Breast epithelium (tissue), 4 donors: Measurements from ENCODE around the gene TRIO. TPM values are rescaled to one million over a fixed set of nuclear protein-coding genes. Genes with fewer than 3 reads are reported as not detected.

Experiments
- DNase-seq, 2 donors: peaks; one replicate each; pipeline ENCODE4 v3.0.0-alpha.2; 2019; ENCODE audit warnings: low spot score in 2 of 2
- H3K27ac ChIP-seq, 2 donors: fragments of 200-600 bp; sonication (generic) in 1 of 2; one replicate each; pipeline ENCODE4 v1.5.1; 2016 to 2019; ENCODE audit warnings: mild to moderate bottlenecking in 1 of 2
- H3K27me3 ChIP-seq, 2 donors: fragments of 200-600 bp; sonication (generic) in 1 of 2; one replicate each; pipeline versions ENCODE4 v1.5.1 to v1.6.0; 2017 to 2019; ENCODE audit warnings: control low read depth in 1 of 2, mild to moderate bottlenecking in 1 of 2
- H3K36me3 ChIP-seq: fragments of 200-600 bp; one replicate; pipeline ENCODE4 v1.5.1; 2019
- H3K4me1 ChIP-seq, 2 donors: fragments of 200-600 bp; sonication (generic); one replicate each; pipeline ENCODE4 v1.5.1; 2016 to 2019; ENCODE audit warnings: control low read depth in 1 of 2
- H3K4me3 ChIP-seq, 3 donors: fragments of 200-600 bp; sonication (generic); 1 replicate in 2 of 3; 2 replicates in 1 of 3; pipeline ENCODE4 v1.5.1; 2016 to 2019; ENCODE audit warnings: mild to moderate bottlenecking in 3 of 3, moderate library complexity in 2 of 3
- H3K9me3 ChIP-seq, 2 donors: fragments of 200-600 bp; sonication (generic) in 1 of 2; one replicate each; pipeline ENCODE4 v1.5.1; 2016 to 2019; ENCODE audit warnings: control low read depth in 1 of 2
- POLR2A ChIP-seq: fragments of 450-650 bp; IDR thresholded peaks from one replicate; pipeline ENCODE4 v1.6.1; 2016; ENCODE audit warnings: antibody characterized with exemption, mild to moderate bottlenecking, moderate library complexity
- POLR2AphosphoS5 ChIP-seq, 3 donors: sonication (generic); formaldehyde crosslinking; IDR thresholded peaks; one replicate each; pipeline ENCODE4 v1.6.1; 2017; ENCODE audit warnings: antibody characterized with exemption in 3 of 3
- intact Hi-C: fragments of 100-400 bp; cut with DNase I; formaldehyde crosslinking; loops from one replicate; pipeline ENCODE4 v1.15.1; 2023; ENCODE audit warnings: low total_unique reads
- total RNA-seq, 3 donors: library from RNA; depleted of rRNA; stranded (reverse); fragments of >200 nt; gene quantifications; one replicate each; pipeline ENCODE4 v1.1.0, GENCODE V29; 2016
- TF ChIP-seq, protein P1 (sequence below), 3 donors: fragments of 450-650 bp; IDR thresholded peaks; one replicate each; pipeline ENCODE4 v1.5.1; 2016 to 2017; ENCODE audit warnings: antibody characterized with exemption in 3 of 3, mild to moderate bottlenecking in 3 of 3, moderate library complexity in 3 of 3

The TRIO gene
- total RNA-seq, 3 donors from 2014 or later, result 191 to 209 (median 193) TPM

DNA sequence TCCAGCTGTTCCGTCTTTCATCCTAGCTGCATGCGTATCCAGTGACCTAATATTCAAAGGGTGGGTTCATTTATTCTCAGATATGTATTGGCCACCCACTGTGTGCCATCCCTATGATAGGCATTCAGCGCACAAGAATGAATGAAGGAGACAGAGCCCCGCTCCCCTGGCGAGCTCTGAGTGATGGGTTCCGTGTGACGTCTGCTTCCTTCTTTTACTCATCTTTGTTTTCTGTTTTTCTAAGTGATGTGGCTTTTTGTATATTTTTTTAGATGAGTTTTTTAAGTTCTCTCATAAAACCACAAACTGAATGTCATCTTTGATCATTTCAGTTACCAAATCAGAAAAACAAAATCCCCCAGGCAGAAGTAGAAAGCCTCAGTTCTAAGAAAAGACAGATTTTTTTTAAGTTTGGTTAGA is 270.2 kb downstream of the TRIO start:
- TF ChIP-seq POLR2AphosphoS5 (IDR thresholded peaks at IDR 0.05), result no peak
- TF ChIP-seq, protein P1, sequence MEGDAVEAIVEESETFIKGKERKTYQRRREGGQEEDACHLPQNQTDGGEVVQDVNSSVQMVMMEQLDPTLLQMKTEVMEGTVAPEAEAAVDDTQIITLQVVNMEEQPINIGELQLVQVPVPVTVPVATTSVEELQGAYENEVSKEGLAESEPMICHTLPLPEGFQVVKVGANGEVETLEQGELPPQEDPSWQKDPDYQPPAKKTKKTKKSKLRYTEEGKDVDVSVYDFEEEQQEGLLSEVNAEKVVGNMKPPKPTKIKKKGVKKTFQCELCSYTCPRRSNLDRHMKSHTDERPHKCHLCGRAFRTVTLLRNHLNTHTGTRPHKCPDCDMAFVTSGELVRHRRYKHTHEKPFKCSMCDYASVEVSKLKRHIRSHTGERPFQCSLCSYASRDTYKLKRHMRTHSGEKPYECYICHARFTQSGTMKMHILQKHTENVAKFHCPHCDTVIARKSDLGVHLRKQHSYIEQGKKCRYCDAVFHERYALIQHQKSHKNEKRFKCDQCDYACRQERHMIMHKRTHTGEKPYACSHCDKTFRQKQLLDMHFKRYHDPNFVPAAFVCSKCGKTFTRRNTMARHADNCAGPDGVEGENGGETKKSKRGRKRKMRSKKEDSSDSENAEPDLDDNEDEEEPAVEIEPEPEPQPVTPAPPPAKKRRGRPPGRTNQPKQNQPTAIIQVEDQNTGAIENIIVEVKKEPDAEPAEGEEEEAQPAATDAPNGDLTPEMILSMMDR (IDR thresholded peaks at IDR 0.05), result no peak
- TF ChIP-seq POLR2A, result no peak
- no peaks in the 10 kb centered on the region for H3K4me1 ChIP-seq
- intact Hi-C loops, result no loop called here
- DNase-seq, result no peak
- no peak overlapping the region for H3K4me3 ChIP-seq
- peak overlapping the region in 1 of 2 donors; percentile 13 for H3K27ac ChIP-seq
- H3K27me3 ChIP-seq, result no peaks in the 10 kb centered on the region
- H3K36me3 ChIP-seq, result no peaks in the 10 kb centered on the region
- H3K9me3 ChIP-seq, result no peaks in the 10 kb centered on the region

DNA sequence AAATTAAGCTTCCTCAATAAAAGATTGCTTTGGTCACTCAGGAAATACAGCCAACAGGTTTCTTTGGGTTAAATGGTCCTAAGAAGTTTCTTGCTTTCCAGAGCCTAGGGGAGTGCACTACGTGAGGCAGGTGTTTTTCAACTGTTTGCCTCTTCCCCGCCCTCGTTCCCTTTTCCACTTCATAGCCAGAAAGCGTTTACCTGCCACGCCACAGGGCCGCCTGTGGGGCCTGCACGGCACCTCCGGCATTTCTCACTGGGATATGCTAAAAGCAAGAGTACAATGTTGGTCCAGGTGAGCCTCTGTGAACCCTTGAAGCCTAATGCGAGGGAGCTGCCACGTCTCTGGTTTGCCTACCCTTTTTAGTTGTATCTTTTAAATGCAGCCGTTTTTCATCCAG is 270.9 kb downstream of the TRIO start:
- H3K36me3 ChIP-seq, result no peaks in the 10 kb centered on the region

DNA sequence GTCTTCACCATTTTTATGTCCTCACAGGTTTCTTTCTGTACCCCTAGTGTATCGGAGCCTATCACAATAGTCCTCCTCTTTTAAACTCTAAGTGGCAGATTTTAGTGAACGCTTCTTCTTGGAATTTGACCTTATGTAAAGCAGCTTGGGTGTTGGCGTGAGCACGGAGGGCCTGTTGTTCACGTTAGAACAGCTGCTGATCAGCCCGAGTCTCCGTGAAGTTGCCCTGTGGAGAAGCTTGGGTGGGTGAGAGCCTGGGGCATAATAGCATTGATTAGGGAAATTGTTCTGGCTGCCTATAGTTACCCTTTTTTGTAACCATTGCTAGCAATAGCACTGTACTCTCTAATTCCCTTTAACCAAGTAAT is 271.5 kb downstream of the TRIO start:
- no peaks in the 10 kb centered on the region for H3K27me3 ChIP-seq
- no peak for DNase-seq
- H3K4me3 ChIP-seq, result no peak overlapping the region
- intact Hi-C loops, result no loop called here
- TF ChIP-seq, protein P1 (IDR thresholded peaks at IDR 0.05), result no peak
- TF ChIP-seq POLR2A (no peak), POLR2AphosphoS5 (IDR thresholded peaks at IDR 0.05) (no peak)
- H3K9me3 ChIP-seq, result no peaks in the 10 kb centered on the region
- H3K36me3 ChIP-seq, result no peaks in the 10 kb centered on the region
- no peak overlapping the region for H3K27ac ChIP-seq
- no peaks in the 10 kb centered on the region for H3K4me1 ChIP-seq

More for the DNA sequence above, 270.9 kb downstream of the TRIO start:
- intact Hi-C loops, result no loop called here
- H3K27ac ChIP-seq, result no peak overlapping the region
- no peak overlapping the region for H3K4me3 ChIP-seq
- H3K27me3 ChIP-seq, result no peaks in the 10 kb centered on the region
- H3K9me3 ChIP-seq, result no peaks in the 10 kb centered on the region
- no peak for DNase-seq
- H3K4me1 ChIP-seq, result no peaks in the 10 kb centered on the region
- TF ChIP-seq POLR2A (no peak), POLR2AphosphoS5 (IDR thresholded peaks at IDR 0.05) (no peak)
- TF ChIP-seq, protein P1 (IDR thresholded peaks at IDR 0.05), result no peak

DNA sequence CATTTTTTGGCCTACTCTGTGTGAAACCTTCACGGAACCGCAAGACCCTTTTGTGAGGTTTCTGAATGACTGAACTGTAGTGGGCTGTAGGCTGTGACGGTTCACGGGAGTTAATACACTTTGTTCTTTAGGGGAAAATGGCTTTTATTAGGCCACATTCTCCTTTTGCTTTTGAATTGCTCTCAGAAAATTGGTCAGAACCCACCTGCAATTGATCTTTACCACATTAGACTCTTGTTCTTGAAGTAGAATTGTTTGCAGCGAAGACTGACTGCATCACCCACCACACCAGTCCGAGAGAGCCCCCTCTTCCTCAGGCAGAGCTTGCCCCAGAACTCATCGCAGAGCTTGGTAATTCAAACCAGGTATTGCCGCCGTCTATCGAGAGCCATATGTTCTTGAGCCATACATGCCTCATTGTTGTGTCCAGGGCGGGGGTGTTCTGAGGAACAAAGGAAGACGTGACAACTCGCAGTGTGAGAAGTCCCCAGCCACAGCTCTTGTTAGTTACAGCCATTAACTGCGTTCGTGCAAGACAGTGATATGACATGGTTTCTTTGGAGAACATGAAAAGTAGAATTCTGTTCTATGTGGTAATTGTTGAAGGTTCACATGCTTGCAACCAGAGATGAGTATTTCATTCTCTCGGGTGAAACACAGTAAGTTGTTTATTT is 272.0 kb downstream of the TRIO start:
- intact Hi-C loops, result no loop called here
- Histone ChIP-seq H3K27me3 (no peaks in the 10 kb centered on the region), H3K9me3 (no peaks in the 10 kb centered on the region), H3K36me3 (no peaks in the 10 kb centered on the region), H3K27ac (no peak overlapping the region), H3K4me3 (no peak overlapping the region), H3K4me1 (no peaks in the 10 kb centered on the region)
- TF ChIP-seq, protein P1 (IDR thresholded peaks at IDR 0.05), result no peak
- TF ChIP-seq POLR2A (no peak), POLR2AphosphoS5 (IDR thresholded peaks at IDR 0.05) (no peak)
- DNase-seq, result no peak

DNA sequence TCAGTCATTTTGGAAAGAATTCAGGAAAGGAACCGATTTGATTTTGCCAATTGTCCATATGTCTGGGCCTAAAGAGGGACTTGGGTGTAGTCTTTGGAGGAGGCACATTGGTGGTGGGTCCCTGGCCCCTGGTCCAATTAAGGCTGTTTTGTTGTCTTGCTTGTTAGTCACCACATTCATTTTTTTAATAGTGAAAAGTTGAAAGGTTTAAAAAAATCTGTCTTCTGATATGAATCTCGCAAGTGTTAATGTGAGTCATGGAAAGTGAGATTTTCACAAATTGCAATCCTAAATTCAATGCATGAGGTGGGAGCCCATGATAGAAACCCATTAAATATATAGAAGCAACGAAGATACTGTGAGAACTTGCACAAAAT is 272.5 kb downstream of the TRIO start:
- Histone ChIP-seq H3K4me3 (no peak overlapping the region), H3K27me3 (no peaks in the 10 kb centered on the region), H3K27ac (no peak overlapping the region), H3K36me3 (no peaks in the 10 kb centered on the region), H3K9me3 (no peaks in the 10 kb centered on the region), H3K4me1 (no peaks in the 10 kb centered on the region)
- intact Hi-C loops, result no loop called here
- TF ChIP-seq POLR2AphosphoS5 (IDR thresholded peaks at IDR 0.05) (no peak), POLR2A (no peak)
- TF ChIP-seq, protein P1 (IDR thresholded peaks at IDR 0.05), result no peak
- no peak for DNase-seq
